ENCODE data around the gene PUM1. TPM values are rescaled to one million over a fixed set of nuclear protein-coding genes. Genes with fewer than 3 reads are reported as not detected.

Gene PUM1
- total and polyA plus RNA-seq, 2 donors (not counting 3 experiments of a cell fraction or from before 2014, with no cell fraction given) = 94.7 to 124 TPM

DNA sequence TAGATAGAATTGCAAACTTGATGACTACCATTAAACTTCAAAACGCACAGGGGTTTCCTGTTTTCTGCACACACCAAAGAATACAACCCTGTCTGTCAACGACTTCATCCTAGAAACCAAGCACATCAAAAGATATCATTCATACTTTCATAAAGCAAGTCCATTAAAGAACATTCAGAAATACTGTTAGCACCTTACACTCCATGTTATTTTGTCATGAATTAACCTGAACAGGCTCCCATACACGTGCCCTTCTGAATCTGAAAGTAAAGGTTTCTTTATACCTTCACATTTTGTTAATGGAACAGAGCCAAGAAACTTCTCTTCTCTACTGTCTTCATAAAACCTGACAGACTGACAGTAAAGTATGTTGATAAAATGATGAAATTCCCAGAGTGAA lies 46.1 kb downstream of the PUM1 start:
- FAIRE-seq = peak; percentile 8
- no peak overlapping the region for H3K4me3 ChIP-seq (replicated peaks in 1 of 3; ENCODE audit: insufficient read depth in 1 of 3, low read depth in 1 of 3, low read length in 3 of 3)
- no peaks in the 10 kb centered on the region for H3K36me3 ChIP-seq (ENCODE audit: control insufficient read depth in 2 of 2, extremely low read depth in 1 of 2, insufficient read depth in 2 of 2, low read length in 2 of 2)
- CTCF ChIA-PET = no interaction called here
- H2AFZ ChIP-seq (ENCODE audit: low read depth, low read length) = no peak overlapping the region
- no peaks in the 10 kb centered on the region for H3K9me3 ChIP-seq (replicated peaks; ENCODE audit: control insufficient read depth, insufficient read depth, low read length)
- H3K4me2 ChIP-seq (ENCODE audit: insufficient read depth, low read length) = no peak overlapping the region
- peaks cover 30% of the 10 kb centered on the region for H4K20me1 ChIP-seq (replicated peaks; ENCODE audit: control insufficient read depth, extremely low read depth, insufficient read depth, low read length)
- BruUV-seq (replicated peaks) = no TSS peak
- no peak for DNase-seq (ENCODE audit: low read depth, low spot score)
- TF ChIP-seq POLR2AphosphoS5 (IDR thresholded peaks at IDR 0.05; ENCODE audit: insufficient read depth, low read depth, low read length) = no peak
- TF ChIP-seq JUN (IDR thresholded peaks at IDR 0.05; ENCODE audit: borderline replicate concordance, insufficient read depth, insufficient read length, low read depth) = no peak
- TF ChIP-seq GATA2 (IDR thresholded peaks at IDR 0.05; ENCODE audit: insufficient read depth, insufficient read length, low read depth, low read length) = no peak
- no peak for TF ChIP-seq FOS (IDR thresholded peaks at IDR 0.05; ENCODE audit: borderline replicate concordance, insufficient read depth, low read length)
- TF ChIP-seq EZH2 (IDR thresholded peaks at IDR 0.05; ENCODE audit: borderline replicate concordance, low read depth, low read length, severe bottlenecking) = no peak
- TF ChIP-seq, protein P1, sequence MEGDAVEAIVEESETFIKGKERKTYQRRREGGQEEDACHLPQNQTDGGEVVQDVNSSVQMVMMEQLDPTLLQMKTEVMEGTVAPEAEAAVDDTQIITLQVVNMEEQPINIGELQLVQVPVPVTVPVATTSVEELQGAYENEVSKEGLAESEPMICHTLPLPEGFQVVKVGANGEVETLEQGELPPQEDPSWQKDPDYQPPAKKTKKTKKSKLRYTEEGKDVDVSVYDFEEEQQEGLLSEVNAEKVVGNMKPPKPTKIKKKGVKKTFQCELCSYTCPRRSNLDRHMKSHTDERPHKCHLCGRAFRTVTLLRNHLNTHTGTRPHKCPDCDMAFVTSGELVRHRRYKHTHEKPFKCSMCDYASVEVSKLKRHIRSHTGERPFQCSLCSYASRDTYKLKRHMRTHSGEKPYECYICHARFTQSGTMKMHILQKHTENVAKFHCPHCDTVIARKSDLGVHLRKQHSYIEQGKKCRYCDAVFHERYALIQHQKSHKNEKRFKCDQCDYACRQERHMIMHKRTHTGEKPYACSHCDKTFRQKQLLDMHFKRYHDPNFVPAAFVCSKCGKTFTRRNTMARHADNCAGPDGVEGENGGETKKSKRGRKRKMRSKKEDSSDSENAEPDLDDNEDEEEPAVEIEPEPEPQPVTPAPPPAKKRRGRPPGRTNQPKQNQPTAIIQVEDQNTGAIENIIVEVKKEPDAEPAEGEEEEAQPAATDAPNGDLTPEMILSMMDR (IDR thresholded peaks at IDR 0.05; ENCODE audit: extremely low read depth in 1 of 2, insufficient read depth in 1 of 2, low read depth in 1 of 2, low read length in 2 of 2) = no peak
- TF ChIP-seq POLR2A (IDR thresholded peaks at IDR 0.05; ENCODE audit: low read depth, low read length) = no peak
- TF ChIP-seq, protein P2, sequence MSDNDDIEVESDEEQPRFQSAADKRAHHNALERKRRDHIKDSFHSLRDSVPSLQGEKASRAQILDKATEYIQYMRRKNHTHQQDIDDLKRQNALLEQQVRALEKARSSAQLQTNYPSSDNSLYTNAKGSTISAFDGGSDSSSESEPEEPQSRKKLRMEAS (IDR thresholded peaks at IDR 0.05; ENCODE audit: insufficient read depth, insufficient read length) = no peak
- TF ChIP-seq MYC (IDR thresholded peaks at IDR 0.05; ENCODE audit: low read depth, low read length) = no peak
- H3K27me3 ChIP-seq (ENCODE audit: control insufficient read depth in 2 of 2, insufficient read depth in 2 of 2, low read length in 2 of 2) = no peaks in the 10 kb centered on the region
- POLR2A ChIA-PET = no interaction called here
- H3K27ac ChIP-seq (ENCODE audit: insufficient read depth, low read depth, low read length) = no peak overlapping the region
- peaks cover 95% of the 10 kb centered on the region for H3K79me2 ChIP-seq (ENCODE audit: control insufficient read depth, insufficient read depth, low read length)
- no peaks in the 10 kb centered on the region for H3K9me1 ChIP-seq (replicated peaks; ENCODE audit: control insufficient read depth, extremely low read depth, insufficient read depth, low read length)
- no peaks in the 10 kb centered on the region for H3K4me1 ChIP-seq (ENCODE audit: control insufficient read depth, extremely low read depth, insufficient read depth, low read length)
- intact Hi-C loops (cut with micrococcal nuclease) (no loop called here), dilution Hi-C loops (cut with MboI; ENCODE audit: extremely low pct_ligation_motif_present, low sequenced_read_pairs) (no loop called here)
- H3K9ac ChIP-seq (replicated peaks; ENCODE audit: extremely low read depth, insufficient read depth, low read length) = no peak overlapping the region
